ENCODE data around the gene TECPR2.

- TF ChIP-seq TAF1 (IDR thresholded peaks at IDR 0.05; ENCODE audit: low read depth, low read length) (no peak), POLR2A (IDR thresholded peaks at IDR 0.05; ENCODE audit: low read depth, low read length) (no peak), POLR2AphosphoS5 (IDR thresholded peaks at IDR 0.05; ENCODE audit: low read depth, low read length) (no peak)
Observed at GRCh38 chr14:102424520-102424919, 61.8 kb downstream of the TECPR2 start.
